Measurements from ENCODE around the gene ARF6. TPM values are rescaled to one million over a fixed set of nuclear protein-coding genes. Genes with fewer than 3 reads are reported as not detected.

The ARF6 gene
- total and polyA plus RNA-seq, 9 of the 15 experiments (the other 6 are each of a cell fraction or from before 2014, with no cell fraction given), result 15.3 to 35.2 (median 24.9) TPM

DNA sequence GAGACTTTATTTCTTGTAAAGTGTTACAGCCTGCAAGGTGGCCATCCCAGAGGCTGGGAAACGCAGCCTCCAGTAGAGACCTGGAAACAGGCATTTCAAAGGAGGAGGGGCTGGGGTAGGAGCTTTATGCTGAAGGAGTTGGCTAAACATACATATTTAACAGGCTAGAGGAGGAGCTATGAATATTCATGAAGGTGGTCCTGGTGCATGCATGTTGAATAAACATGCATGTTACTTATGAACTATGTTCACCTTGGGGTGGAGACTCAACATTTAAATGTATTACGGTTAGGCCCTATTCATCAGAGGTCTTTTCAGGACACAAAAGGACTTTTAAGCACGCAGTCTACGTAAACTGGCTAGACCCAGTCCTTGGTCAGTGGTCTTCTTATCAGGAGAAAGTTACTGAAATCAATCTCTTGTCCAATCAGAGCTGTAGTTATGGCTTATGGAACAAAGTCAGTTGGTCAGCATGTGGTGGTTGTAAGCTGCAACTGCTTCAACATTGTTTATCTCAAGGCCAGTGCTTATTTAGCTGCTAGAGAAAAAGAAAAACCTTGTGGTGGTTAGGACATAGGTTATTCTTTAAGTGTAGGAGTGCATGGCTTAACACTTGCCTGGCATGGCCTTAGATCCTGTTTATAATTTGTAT is 11.4 kb upstream of the ARF6 start (continued):
- no peak for TF ChIP-seq TAF7 (tag; IDR thresholded peaks at IDR 0.05)
- TF ChIP-seq STAT5A (IDR thresholded peaks at IDR 0.05; ENCODE audit: borderline replicate concordance, low read length), result no peak
- TF ChIP-seq RUNX1 (IDR thresholded peaks at IDR 0.05; ENCODE audit: low read depth), result no peak
- TF ChIP-seq, protein P1, sequence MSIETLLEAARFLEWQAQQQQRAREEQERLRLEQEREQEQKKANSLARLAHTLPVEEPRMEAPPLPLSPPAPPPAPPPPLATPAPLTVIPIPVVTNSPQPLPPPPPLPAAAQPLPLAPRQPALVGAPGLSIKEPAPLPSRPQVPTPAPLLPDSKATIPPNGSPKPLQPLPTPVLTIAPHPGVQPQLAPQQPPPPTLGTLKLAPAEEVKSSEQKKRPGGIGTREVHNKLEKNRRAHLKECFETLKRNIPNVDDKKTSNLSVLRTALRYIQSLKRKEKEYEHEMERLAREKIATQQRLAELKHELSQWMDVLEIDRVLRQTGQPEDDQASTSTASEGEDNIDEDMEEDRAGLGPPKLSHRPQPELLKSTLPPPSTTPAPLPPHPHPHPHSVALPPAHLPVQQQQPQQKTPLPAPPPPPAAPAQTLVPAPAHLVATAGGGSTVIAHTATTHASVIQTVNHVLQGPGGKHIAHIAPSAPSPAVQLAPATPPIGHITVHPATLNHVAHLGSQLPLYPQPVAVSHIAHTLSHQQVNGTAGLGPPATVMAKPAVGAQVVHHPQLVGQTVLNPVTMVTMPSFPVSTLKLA (conservative IDR thresholded peaks at IDR 0.05), result 0 out of 4 replicates have a peak, but pooled peaks of 1 of the 2 experiments have one; percentile 25
- no peak for TF ChIP-seq HMGN3 (IDR thresholded peaks at IDR 0.05; ENCODE audit: borderline replicate concordance, extremely low read depth, insufficient read length, low read depth, low read length)
- no peak for TF ChIP-seq HDAC1 (IDR thresholded peaks at IDR 0.05)
- 0 out of 2 replicates have a peak, but pooled peaks have one; percentile 21 for TF ChIP-seq EP300 (IDR thresholded peaks at IDR 0.05; ENCODE audit: low read length)

All from K562 (cell line).